ENCODE measurements around the gene CATSPERZ.
"Not testable (repeated sequence)": the region's sequence is repeated elsewhere in the genome, so short reads cannot be mapped to it uniquely, and the experiment has no call there.

CATSPERZ gene

DNA sequence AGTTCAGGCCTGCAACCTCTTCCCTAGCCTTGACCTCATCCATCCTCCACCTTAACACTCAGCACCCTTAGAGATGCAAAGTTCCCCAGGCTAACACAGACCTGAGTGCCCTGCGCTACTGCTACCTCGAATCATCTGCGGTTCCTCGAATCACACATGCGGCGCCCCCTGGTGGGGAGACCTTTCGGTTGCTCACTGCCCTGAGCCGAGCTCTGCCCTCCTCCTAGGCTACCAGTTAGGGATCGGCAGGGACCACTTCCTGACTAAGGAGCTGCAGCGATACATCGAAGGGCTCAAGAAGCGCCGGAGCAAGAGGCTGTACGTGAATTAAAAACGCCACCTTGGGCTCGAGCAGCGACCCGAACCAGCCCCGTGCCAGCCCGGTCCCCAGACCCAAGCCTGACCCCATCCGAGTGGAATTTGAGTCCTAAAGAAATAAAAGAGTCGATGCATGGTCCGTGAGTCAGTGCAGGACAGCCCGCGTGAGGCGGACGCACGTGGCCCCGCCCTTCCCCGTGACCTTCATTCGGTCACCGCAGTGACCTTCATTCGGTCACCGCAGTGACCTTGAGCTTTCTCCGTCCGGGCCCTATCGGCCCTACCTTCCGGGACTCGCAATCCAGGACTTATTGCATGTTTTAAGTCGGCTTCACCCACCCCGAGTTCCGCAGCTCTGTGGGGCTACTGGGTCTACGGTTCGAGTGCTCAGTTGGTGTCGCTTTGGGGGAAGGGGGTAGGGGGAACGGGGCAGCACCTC, 4.3 kb downstream of the CATSPERZ start:
- peak; percentile 85 to 95 for DNase-seq (ENCODE audit: low read depth in 2 of 2)

- DNase-seq (ENCODE audit: low read depth in 2 of 2), result peak; percentile 97 to 98
Observed at GRCh38 chr11:64305075-64305690, 5.0 kb downstream of the CATSPERZ start, which contains the start of gene ESRRA. TSS of gene ESRRA (plus strand) at chr11:64305524. CDS start at chr11:64307180, 1,656 bp downstream.

DNA sequence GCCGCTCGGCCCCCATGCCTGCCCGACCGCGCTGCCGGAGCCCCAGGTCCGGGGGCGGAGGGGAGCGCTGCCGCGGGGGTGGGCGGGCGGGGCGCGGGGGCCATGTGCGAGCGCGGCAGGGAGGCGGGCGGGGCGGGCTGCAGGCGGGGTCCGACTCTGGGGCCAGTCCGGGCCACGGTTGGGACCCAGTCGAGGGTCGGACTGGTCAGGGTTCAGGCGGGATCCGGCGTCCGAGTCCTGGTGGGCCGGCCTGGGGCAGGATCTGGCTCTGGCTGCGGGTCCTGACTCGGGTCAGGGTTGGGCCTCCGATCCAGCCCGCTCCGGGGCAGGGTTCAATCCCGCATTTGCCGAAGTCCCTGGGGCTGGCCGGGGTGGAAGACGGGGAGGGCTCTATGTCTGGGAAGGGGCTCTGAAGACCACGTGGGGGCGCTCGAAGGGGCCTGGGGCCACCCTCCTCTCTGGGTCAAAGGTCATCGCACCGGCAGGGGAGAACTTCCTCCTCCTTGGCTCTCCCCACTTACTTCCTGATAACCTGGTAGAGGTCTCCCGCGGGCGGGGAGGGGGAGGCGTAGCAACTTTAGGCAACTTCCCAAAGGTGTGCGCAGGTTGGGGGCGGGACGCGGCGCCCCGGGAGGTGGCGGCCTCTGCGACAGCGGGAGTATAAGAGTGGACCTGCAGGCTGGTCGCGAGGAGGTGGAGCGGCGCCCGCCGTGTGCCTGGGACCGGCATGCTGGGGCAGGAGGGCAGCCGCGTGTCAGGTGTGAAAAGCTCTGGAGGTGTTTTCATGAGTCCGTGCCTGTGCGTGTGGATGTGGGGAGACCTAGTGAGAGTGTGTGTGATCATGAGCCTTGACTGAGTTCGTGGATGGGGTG, 5.8 kb downstream of the CATSPERZ start:
- DNase-seq (ENCODE audit: low read depth in 2 of 2), result peak; percentile 33 to 43

DNA sequence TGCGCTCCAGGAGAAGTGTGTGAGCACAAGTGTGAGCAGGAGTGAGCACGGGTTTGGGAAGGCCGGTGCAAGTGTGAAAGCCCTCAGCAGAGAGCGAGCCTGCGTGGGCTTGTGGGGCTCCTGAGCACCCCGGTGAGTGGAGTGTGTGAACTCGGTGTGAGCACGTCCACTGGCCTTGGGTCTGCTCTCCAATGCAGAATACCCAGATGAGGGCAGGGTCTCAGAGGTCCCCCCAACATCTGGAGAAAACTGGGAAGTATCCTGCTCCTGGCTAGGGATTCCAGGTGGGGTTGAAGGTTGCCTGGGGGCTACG, 6.4 kb downstream of the CATSPERZ start:
- DNase-seq (ENCODE audit: low read depth in 2 of 2), result no peak

DNA sequence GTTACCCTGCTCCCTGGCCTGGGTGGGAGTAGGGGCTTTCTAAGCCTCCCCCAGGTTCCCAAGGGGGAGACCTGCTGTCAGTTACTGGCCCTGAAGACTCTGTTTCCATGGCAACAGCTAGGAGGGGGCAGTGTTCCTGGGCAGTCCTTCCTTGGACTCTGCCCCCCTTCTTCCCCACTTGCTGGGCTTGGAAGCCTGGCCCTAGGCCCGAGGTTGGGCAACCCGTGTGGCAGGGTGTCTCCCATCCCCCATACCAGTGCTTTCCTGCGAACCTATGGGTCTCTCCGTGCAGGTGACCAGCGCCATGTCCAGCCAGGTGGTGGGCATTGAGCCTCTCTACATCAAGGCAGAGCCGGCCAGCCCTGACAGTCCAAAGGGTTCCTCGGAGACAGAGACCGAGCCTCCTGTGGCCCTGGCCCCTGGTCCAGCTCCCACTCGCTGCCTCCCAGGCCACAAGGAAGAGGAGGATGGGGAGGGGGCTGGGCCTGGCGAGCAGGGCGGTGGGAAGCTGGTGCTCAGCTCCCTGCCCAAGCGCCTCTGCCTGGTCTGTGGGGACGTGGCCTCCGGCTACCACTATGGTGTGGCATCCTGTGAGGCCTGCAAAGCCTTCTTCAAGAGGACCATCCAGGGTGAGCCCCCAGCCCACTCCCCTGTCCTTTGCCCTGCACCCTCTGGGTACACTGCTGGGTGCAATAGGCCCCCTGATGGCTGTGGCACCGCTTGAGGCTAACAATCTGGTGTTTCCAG, 6.9 kb downstream of the CATSPERZ start:
- no peak for DNase-seq (ENCODE audit: low read depth in 2 of 2)

DNA sequence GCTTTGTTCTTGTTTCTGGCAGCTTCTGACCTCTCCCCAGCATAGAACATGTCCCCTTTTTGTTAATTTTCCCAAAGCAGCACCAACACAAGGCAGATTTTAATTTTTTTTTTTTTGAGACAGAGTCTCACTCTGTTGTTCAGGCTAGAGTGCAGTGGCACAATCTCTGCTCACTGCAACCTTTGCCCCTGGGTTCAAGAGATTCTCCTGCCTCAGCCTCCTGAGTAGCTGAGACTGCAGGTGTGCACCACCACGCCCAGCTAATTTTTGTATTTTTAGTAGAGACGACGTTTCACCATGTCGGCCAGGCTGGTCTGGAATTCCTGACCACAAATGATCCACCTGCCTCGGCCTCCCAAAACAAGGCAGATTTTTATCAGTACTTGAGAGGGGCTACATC, 7.6 kb downstream of the CATSPERZ start:
- not testable (repeated sequence) for DNase-seq (ENCODE audit: low read depth in 2 of 2)

DNA sequence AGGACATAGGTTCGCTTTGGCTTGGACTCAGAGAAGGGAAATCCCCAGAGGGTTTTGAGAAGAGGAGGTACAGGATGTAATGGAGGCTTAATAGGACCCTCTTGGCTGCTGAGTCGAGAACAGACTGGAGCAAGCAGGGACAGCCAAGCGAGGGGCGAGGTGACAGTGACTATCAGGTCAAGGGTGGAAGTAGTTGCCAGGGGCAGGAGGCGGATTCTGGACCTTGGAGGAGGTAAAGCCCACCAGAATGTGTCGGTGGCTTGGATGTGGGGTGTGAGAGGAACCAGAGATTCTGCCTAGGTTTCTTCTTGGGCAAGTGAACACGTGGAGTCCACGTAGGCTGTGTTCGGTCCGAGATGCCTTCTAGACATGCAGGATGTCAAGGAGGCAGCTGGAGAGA, 12.8 kb downstream of the CATSPERZ start:
- DNase-seq (ENCODE audit: low read depth in 2 of 2), result no peak

GRCh38 chr11:64313491-64314145, 13.5 kb downstream of the CATSPERZ start:
- DNase-seq (ENCODE audit: low read depth in 2 of 2), result no peak

DNA sequence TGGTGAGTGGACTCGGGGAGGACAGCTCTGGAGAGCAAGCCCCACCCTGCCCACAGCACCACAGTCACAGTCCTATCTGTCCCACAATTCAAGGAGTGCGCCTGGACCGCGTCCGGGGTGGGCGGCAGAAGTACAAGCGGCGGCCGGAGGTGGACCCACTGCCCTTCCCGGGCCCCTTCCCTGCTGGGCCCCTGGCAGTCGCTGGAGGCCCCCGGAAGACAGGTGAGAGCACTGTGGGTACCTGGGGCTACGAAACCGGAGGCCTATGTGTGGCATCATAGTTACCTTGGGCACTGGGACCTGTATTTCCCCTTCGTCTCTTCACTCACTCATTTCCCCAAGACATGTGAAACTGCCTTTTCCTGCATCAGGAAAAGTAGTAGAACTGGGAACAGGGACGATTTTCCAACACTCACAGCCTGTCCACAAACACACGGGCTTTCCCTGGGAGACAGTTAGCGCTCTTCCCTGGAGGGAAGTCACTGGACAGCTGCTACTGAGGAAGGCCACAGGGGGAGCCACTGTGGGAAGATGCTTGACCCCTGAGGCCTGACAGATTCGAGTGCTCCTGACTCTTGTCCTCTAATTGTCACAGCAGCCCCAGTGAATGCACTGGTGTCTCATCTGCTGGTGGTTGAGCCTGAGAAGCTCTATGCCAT, 14.1 kb downstream of the CATSPERZ start:
- no peak for DNase-seq (ENCODE audit: low read depth in 2 of 2)

DNA sequence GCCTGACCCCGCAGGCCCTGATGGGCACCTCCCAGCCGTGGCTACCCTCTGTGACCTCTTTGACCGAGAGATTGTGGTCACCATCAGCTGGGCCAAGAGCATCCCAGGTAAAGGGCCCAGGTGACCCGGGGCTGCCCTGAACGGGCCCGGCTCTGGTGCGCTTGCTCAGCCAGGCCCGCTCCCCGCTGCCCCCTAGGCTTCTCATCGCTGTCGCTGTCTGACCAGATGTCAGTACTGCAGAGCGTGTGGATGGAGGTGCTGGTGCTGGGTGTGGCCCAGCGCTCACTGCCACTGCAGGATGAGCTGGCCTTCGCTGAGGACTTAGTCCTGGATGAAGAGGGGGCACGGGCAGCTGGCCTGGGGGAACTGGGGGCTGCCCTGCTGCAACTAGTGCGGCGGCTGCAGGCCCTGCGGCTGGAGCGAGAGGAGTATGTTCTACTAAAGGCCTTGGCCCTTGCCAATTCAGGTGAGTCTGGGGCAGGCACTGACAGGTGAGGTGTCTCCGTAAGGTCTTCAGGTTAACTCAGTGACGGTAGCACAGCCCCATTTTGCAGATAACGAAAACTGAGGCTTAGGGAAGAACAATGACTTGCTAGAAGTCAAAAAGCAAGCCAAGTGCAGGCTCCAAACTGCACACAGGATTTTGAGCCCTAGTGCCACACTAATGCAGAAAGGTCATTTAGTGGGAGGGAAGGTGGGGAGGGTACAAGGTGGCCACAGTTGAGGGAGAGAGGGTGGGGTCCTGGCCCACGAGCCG, 14.8 kb downstream of the CATSPERZ start:
- DNase-seq (ENCODE audit: low read depth in 2 of 2), result no peak

GRCh38 chr11:64315667-64316526, 15.7 kb downstream of the CATSPERZ start:
- DNase-seq (ENCODE audit: low read depth in 2 of 2), result not testable (repeated sequence)

- DNase-seq (ENCODE audit: low read depth in 2 of 2), result no peak
Observed at GRCh38 chr11:64316672-64317324, 16.6 kb downstream of the CATSPERZ start.

GRCh38 chr11:64317325-64317960, 17.3 kb downstream of the CATSPERZ start, which contains the start of gene TRMT112:
TSS of gene TRMT112 (minus strand) at chr11:64317559. CDS start at chr11:64317526, 33 bp downstream.
- peak; percentile 86 to 91 for DNase-seq (ENCODE audit: low read depth in 2 of 2)

DNA sequence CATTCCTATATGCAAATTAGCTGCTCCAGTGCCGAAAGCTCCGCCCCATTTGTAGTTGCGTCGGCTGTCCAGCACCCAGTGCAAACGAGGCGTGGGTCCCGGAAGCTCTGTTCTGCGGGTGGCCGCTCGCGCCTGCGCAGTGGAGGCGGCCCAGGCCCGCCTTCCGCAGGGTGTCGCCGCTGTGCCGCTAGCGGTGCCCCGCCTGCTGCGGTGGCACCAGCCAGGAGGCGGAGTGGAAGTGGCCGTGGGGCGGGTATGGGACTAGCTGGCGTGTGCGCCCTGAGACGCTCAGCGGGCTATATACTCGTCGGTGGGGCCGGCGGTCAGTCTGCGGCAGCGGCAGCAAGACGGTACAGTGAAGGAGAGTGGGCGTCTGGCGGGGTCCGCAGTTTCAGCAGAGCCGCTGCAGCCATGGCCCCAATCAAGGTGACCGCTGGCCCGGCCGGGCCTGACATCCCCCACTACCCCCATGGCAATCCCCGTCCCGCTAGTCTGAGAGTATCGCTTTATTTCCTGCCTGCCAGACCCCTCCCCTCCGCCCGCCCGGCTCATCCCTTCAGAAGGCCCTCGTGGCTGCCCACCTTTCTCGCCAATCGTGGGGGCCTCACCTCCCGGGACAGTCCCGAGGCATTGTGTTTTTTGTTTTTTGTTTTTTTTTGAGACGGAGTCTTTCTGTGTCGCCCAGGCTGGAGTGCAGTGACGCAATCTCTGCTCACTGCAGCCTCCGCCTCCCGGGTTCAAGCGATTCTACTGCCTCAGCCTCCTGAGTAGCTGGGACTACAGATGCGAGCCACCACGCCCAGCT, 18.0 kb downstream of the CATSPERZ start, which contains the start of gene PRDX5:
Gene PRDX5, plus strand, starts transcription at position 161 of the 805 bp plus-strand sequence. Its CDS starts 95 bp downstream, at position 256.
- peak; percentile 78 to 82 for DNase-seq (ENCODE audit: low read depth in 2 of 2)

GRCh38 chr11:64318766-64319761, 18.9 kb downstream of the CATSPERZ start:
- no peak for DNase-seq (ENCODE audit: low read depth in 2 of 2)

- DNase-seq (ENCODE audit: low read depth in 2 of 2), result no peak
Observed at GRCh38 chr11:64320556-64320955, 20.4 kb downstream of the CATSPERZ start.

All from stimulated activated CD8-positive, alpha-beta memory T cell treated with anti-CD3 and anti-CD28 coated beads, Interleukin-7, amount 100 ng/mL, for 1 hour (primary cell).